Spleen (tissue), 7 donors: ENCODE data around the gene CHRNA7.

Experiments used
- POLR2A ChIP-seq, 3 donors: fragments of 450-650 bp; IDR thresholded peaks; one replicate each; pipeline ENCODE4 v1.5.1; 2017; ENCODE audit warnings: antibody characterized with exemption in 3 of 3, mild to moderate bottlenecking in 1 of 3
- TF ChIP-seq, protein P1 (sequence below), 11 experiments: fragments of 200-600 bp in 7 of 11; fragments of 450-650 bp in 4 of 11; sonication (generic) in 4 of 11; IDR thresholded peaks in 8 of 11; conservative IDR thresholded peaks in 3 of 11; 1 replicate in 7 of 11; 2 replicates in 4 of 11; pipeline versions ENCODE4 v1.4.0 to v1.8.0; 2016 to 2021; ENCODE audit warnings: antibody characterized with exemption in 11 of 11, inconsistent platforms in 4 of 11, mild to moderate bottlenecking in 1 of 11
- donor health status: DM: no; HTN: no; CAD: no; lungs with moderate emphysema.
- donor health status: DM: no; HTN: no; CAD: no.
- donor health status: DM: no; HTN: no; CAD: no.

DNA sequence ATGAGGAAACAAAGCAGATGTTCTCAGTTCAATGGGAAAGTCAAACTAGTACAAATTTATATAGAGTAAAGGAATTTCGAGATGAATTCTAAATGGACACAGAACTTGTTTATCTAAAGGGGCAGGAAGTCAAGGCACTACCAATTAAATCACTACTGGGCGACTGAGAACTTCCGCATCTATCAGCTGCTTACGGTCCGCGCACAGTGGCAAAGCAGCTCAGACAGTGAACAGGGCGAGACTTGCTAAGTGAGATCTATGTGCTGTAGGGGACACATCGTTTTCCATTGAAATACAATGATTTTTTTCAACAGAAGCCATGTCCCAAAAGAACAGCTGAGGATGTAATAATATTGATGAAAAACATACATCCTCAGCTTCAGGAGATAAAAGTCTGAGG lies 105.0 kb downstream of the CHRNA7 start:
- TF ChIP-seq POLR2A (IDR thresholded peaks at IDR 0.05): no peak
- TF ChIP-seq, protein P1, sequence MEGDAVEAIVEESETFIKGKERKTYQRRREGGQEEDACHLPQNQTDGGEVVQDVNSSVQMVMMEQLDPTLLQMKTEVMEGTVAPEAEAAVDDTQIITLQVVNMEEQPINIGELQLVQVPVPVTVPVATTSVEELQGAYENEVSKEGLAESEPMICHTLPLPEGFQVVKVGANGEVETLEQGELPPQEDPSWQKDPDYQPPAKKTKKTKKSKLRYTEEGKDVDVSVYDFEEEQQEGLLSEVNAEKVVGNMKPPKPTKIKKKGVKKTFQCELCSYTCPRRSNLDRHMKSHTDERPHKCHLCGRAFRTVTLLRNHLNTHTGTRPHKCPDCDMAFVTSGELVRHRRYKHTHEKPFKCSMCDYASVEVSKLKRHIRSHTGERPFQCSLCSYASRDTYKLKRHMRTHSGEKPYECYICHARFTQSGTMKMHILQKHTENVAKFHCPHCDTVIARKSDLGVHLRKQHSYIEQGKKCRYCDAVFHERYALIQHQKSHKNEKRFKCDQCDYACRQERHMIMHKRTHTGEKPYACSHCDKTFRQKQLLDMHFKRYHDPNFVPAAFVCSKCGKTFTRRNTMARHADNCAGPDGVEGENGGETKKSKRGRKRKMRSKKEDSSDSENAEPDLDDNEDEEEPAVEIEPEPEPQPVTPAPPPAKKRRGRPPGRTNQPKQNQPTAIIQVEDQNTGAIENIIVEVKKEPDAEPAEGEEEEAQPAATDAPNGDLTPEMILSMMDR (IDR thresholded peaks at IDR 0.05 in 8 of 11, conservative IDR thresholded peaks at IDR 0.05 in 3 of 11): no peak
